Measurements from ENCODE around the gene C10orf143.

Gene C10orf143

GRCh38 chr10:130046591-130046990, 64.0 kb downstream of the C10orf143 start:
- DNase-seq (ENCODE audit: low read depth) = no peak
- TF ChIP-seq CTCF (conservative IDR thresholded peaks at IDR 0.05; ENCODE audit: low read length) = no peak
- H3K4me3 ChIP-seq (ENCODE audit: low read length) = no peak overlapping the region

GRCh38 chr10:130045801-130046321, 64.8 kb downstream of the C10orf143 start:
- H3K4me3 ChIP-seq (ENCODE audit: low read length) = no peak overlapping the region
- no peak for TF ChIP-seq CTCF (conservative IDR thresholded peaks at IDR 0.05; ENCODE audit: low read length)
- DNase-seq (ENCODE audit: low read depth) = no peak

DNA sequence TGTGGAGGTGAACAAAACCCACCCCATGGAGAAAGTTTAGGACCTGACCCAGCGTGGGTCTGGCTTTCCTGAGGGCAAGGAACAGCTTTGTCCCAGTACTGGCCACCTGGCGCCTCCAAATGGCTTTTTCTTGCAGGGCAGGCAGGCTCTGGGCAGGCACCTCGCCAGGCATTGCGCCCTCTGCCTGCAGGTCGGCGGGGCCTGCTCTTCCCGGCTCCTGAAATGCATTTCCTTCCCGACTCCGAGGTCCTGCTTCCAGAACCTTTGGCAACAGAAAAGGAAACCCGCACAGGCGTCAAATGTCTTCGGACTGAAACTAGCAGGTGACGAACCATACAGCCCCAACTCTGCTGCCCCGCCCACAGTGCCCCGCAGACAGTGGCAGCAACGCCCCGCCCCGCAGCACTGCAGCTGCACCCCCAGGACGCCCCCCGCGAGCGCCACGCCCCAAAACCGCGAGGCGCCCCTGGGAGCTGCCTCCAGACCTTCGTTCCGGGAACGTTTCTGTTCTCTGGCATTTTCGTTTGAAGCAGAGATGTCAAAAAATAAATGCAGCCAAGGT, 65.5 kb downstream of the C10orf143 start:
- no peak overlapping the region for H3K4me3 ChIP-seq (ENCODE audit: low read length)
- TF ChIP-seq CTCF (conservative IDR thresholded peaks at IDR 0.05; ENCODE audit: low read length) = peak; percentile 51
- peak; percentile 49 for DNase-seq (ENCODE audit: low read depth)

- TF ChIP-seq CTCF (conservative IDR thresholded peaks at IDR 0.05; ENCODE audit: low read length) = no peak
- no peak overlapping the region for H3K4me3 ChIP-seq (ENCODE audit: low read length)
- DNase-seq (ENCODE audit: low read depth) = no peak
These were observed 66.3 kb downstream of the C10orf143 start for GRCh38 chr10:130044067-130045061.

DNA sequence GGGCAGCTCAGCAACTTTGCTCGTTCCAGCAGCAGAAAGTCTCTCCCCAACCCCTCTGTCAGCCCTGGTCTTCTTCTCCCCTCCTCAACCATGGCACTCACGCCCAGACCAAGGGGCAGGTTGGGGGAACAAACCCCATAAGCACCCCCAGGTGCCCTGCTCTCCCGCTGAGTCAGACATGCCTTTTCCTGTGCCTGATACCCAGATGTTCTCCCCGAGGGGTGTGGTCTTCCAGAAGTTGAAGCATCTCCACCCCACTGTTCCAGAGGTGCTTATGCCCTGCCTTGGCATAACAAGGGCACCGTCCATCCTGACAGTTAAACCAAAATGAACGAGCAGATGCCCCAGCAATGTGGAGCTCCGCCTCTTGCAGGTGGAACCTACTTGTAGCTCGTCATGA, 67.1 kb downstream of the C10orf143 start:
- no peak overlapping the region for H3K4me3 ChIP-seq (ENCODE audit: low read length)
- no peak for TF ChIP-seq CTCF (conservative IDR thresholded peaks at IDR 0.05; ENCODE audit: low read length)
- no peak for DNase-seq (ENCODE audit: low read depth)

GRCh38 chr10:130042381-130042780, 68.2 kb downstream of the C10orf143 start:
- H3K4me3 ChIP-seq (ENCODE audit: low read length) = no peak overlapping the region
- no peak for TF ChIP-seq CTCF (conservative IDR thresholded peaks at IDR 0.05; ENCODE audit: low read length)
- no peak for DNase-seq (ENCODE audit: low read depth)

All from AG10803 (cell line).